Gastroesophageal sphincter (tissue), 4 donors: ENCODE measurements around the gene SLC9A3. TPM values are rescaled to one million over a fixed set of nuclear protein-coding genes. Genes with fewer than 3 reads are reported as not detected.

Source experiments
- ATAC-seq: fragments of 150-250 bp; one replicate; pipeline ENCODE4 v1.9.1; 2016; ENCODE audit warnings: mild to moderate bottlenecking, moderate library complexity
- H3K27ac ChIP-seq, 4 donors: fragments of 200-600 bp; sonication (generic) in 3 of 4; 1 replicate in 3 of 4; 2 replicates in 1 of 4; pipeline ENCODE4 v1.5.1; 2016 to 2019
- H3K27me3 ChIP-seq: fragments of 200-600 bp; sonication (generic); one replicate; pipeline ENCODE4 v1.5.1; 2019
- H3K36me3 ChIP-seq, 2 donors: fragments of 200-600 bp; sonication (generic); one replicate each; pipeline ENCODE4 v1.5.1; 2019; ENCODE audit warnings: control low read depth in 1 of 2
- H3K4me1 ChIP-seq, 3 donors: fragments of 200-600 bp; sonication (generic); 1 replicate in 2 of 3; 2 replicates in 1 of 3; pipeline ENCODE4 v1.5.1; 2016 to 2019; ENCODE audit warnings: control low read depth in 2 of 3
- H3K4me3 ChIP-seq, 2 donors: fragments of 200-600 bp; sonication (generic); one replicate each; pipeline ENCODE4 v1.5.1; 2019; ENCODE audit warnings: mild to moderate bottlenecking in 1 of 2, moderate library complexity in 1 of 2
- H3K9me3 ChIP-seq, 3 donors: fragments of 200-600 bp; sonication (generic); one replicate each; pipeline ENCODE4 v1.5.1; 2017 to 2019; ENCODE audit warnings: control low read depth in 2 of 3
- EP300 ChIP-seq: sonication (generic); formaldehyde crosslinking; IDR thresholded peaks from one replicate; pipeline ENCODE4 v1.6.1; 2017; ENCODE audit warnings: antibody characterized with exemption, mild to moderate bottlenecking
- POLR2A ChIP-seq, 2 donors: fragments of 450-650 bp; IDR thresholded peaks; one replicate each; pipeline ENCODE4 v1.6.1; 2017; ENCODE audit warnings: antibody characterized with exemption in 2 of 2, mild to moderate bottlenecking in 2 of 2, moderate library complexity in 1 of 2
- POLR2AphosphoS5 ChIP-seq: sonication (generic); formaldehyde crosslinking; IDR thresholded peaks from one replicate; pipeline ENCODE4 v1.6.1; 2017; ENCODE audit warnings: antibody characterized with exemption
- WGBS, 2 donors: methylation state at CpG; one replicate each; pipeline ENCODE4 v1.1.5; 2018; ENCODE audit warnings: low coverage in 1 of 2; 5-methylcytosine and 5-hydroxymethylcytosine counted together
- total RNA-seq, 4 donors: library from RNA; depleted of rRNA; stranded (reverse); fragments of >200 nt; gene quantifications; one replicate each; pipeline ENCODE4 v1.1.0, GENCODE V29; 2016
- TF ChIP-seq, protein P1 (sequence below), 4 experiments: fragments of 200-600 bp in 2 of 4; fragments of 450-650 bp in 2 of 4; sonication (generic) in 1 of 4; IDR thresholded peaks; one replicate each; pipeline ENCODE4 v1.5.1; 2017 to 2019; ENCODE audit warnings: antibody characterized with exemption in 4 of 4, mild to moderate bottlenecking in 2 of 4, moderate library complexity in 2 of 4

SLC9A3 gene
- total RNA-seq, 4 donors from 2014 or later: 2.6 to 3.9 (median 2.8) TPM

DNA sequence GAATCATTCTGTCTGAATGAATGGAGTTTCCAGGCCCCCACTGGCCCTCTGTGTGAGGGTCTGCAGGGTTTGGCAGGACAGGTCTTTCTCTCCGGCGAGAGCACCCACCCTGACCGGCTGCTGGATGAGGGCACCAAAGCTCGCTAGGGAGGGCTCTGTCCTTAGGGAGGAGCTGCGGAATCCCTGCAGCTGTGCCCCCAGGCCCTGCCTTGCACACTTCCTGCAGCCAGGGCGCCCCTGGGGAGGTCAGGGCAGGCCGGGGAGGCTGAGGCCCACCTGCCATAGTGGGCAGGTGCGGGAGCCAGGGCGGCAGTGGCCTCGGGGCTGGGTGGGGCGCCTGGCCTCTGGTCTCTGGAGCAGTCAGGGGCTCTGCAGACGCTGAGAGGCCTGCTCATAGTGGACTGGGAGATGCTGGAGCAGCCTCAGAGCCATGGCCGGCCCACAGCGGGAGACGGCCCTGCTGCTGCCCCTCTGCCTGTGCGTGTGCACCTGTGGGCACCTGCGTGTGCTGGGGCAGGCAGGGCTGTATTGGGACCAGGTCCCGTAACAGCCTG, 45.2 kb downstream of the SLC9A3 start:
- TF ChIP-seq EP300 (no peak), POLR2A (IDR thresholded peaks at IDR 0.05) (no peak), POLR2AphosphoS5 (no peak)
- TF ChIP-seq, protein P1, sequence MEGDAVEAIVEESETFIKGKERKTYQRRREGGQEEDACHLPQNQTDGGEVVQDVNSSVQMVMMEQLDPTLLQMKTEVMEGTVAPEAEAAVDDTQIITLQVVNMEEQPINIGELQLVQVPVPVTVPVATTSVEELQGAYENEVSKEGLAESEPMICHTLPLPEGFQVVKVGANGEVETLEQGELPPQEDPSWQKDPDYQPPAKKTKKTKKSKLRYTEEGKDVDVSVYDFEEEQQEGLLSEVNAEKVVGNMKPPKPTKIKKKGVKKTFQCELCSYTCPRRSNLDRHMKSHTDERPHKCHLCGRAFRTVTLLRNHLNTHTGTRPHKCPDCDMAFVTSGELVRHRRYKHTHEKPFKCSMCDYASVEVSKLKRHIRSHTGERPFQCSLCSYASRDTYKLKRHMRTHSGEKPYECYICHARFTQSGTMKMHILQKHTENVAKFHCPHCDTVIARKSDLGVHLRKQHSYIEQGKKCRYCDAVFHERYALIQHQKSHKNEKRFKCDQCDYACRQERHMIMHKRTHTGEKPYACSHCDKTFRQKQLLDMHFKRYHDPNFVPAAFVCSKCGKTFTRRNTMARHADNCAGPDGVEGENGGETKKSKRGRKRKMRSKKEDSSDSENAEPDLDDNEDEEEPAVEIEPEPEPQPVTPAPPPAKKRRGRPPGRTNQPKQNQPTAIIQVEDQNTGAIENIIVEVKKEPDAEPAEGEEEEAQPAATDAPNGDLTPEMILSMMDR (IDR thresholded peaks at IDR 0.05): no peak
- no peak overlapping the region for H3K27ac ChIP-seq
- no peaks in the 10 kb centered on the region for H3K36me3 ChIP-seq
- H3K9me3 ChIP-seq: no peaks in the 10 kb centered on the region
- no CpG with 5 or more reads among the region's 18 CpGs for WGBS, 2 donors
- H3K4me1 ChIP-seq: peaks cover 0 to 12% (median 6%) of the 10 kb centered on the region in 3 donors
- ATAC-seq: no peak
- H3K27me3 ChIP-seq: peaks cover 93% of the 10 kb centered on the region
- no peak overlapping the region for H3K4me3 ChIP-seq

DNA sequence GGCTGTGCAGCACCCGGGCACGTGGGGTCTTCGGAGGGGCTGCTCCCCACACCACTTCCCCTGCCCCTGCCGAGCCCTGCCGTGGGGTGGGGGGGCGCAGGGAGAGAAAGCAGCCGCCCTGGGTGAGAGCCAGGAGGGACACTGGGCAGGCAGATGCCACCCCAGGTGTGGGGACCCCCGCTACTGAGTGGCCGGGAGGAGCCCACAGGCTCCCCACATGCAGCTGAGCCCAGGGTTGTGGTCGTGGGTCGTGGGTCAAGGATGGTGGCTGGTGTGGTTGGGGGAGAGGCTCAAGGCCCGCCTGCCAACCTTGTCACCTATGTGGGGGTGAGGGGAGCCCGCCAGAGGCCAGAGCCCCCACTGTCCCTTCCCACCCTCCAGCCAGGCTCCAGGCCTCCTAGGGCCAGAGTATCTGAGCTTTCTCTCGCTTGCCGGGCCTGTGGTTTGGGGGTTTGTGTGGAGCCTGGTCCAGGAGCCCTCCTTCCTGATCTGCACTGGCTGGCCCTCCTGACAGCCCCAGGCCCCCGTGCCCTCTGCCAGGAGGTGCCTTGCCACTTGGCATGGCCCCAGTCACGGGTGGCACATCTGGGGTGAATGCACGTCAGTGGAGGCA, 45.8 kb downstream of the SLC9A3 start:
- Histone ChIP-seq H3K4me1 (peaks cover 0 to 12% (median 6%) of the 10 kb centered on the region in 3 donors), H3K27ac (no peak overlapping the region), H3K27me3 (peaks cover 88% of the 10 kb centered on the region), H3K36me3 (no peaks in the 10 kb centered on the region), H3K4me3 (no peak overlapping the region), H3K9me3 (no peaks in the 10 kb centered on the region)
- no peak for ATAC-seq
- TF ChIP-seq POLR2A (IDR thresholded peaks at IDR 0.05) (no peak), EP300 (no peak), POLR2AphosphoS5 (no peak)
- TF ChIP-seq, protein P1 (IDR thresholded peaks at IDR 0.05): no peak
- WGBS, 2 donors: no CpG with 5 or more reads among the region's 18 CpGs

DNA sequence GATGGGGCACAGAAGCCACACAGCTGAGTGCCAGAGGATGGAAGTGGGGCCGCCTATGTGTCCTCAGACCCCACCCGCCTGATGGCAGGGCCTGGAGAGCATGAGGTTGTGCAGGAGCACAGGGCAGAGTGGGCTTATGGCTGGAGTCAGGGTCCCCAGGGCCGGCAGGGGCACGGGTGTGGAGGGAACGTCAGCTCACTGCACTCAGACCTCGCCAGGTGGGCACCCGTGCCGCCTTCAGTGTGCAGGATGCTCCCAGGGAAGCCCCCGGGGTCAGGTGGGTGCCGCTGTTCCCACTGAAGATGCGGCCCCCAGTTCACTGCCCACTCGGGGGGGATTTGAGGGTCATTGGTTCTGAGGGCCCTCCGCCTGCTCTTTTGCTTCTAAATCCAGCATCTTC, 46.4 kb downstream of the SLC9A3 start:
- Histone ChIP-seq H3K36me3 (no peaks in the 10 kb centered on the region), H3K4me1 (peaks cover 0 to 12% (median 6%) of the 10 kb centered on the region in 3 donors), H3K4me3 (no peak overlapping the region), H3K27me3 (peaks cover 82% of the 10 kb centered on the region), H3K9me3 (no peaks in the 10 kb centered on the region), H3K27ac (no peak overlapping the region)
- TF ChIP-seq POLR2AphosphoS5: no peak
- no peak for TF ChIP-seq EP300
- TF ChIP-seq, protein P1 (IDR thresholded peaks at IDR 0.05): no peak
- TF ChIP-seq POLR2A (IDR thresholded peaks at IDR 0.05): no peak
- ATAC-seq: no peak
- WGBS, 2 donors: 40% methylated on average over 3 of the region's 13 CpGs; no CpG with 5 or more reads in 1 of the 2 donors

DNA sequence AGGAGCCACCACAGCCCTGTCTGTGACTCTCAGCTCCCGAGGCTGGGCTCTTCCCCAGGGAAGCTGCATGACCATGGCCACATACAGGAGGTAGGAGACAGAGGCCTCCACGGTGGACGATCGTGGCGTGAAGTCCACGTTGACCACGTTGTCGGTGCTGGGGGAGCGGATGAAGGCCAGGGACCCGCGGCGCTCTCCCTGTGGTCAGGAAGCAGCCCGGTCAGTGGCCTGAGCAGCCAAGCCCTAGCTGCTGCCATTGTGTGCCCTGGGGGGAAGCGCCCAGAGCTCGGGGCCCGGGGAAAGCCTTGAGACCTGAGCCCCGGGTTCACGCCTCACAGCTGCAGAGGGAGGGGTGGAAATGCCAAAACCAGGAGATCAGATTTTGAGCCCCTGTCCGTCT, 47.0 kb downstream of the SLC9A3 start:
- Histone ChIP-seq H3K9me3 (no peaks in the 10 kb centered on the region), H3K4me3 (no peak overlapping the region), H3K27ac (no peak overlapping the region), H3K27me3 (peaks cover 76% of the 10 kb centered on the region), H3K36me3 (no peaks in the 10 kb centered on the region), H3K4me1 (peaks cover 0 to 17% (median 8%) of the 10 kb centered on the region in 3 donors)
- no peak for ATAC-seq
- 17% methylated on average over 1 of the region's 19 CpGs; no CpG with 5 or more reads in 1 of the 2 donors for WGBS, 2 donors
- TF ChIP-seq, protein P1 (IDR thresholded peaks at IDR 0.05): no peak
- TF ChIP-seq POLR2AphosphoS5: no peak
- TF ChIP-seq EP300: no peak
- no peak for TF ChIP-seq POLR2A (IDR thresholded peaks at IDR 0.05)

DNA sequence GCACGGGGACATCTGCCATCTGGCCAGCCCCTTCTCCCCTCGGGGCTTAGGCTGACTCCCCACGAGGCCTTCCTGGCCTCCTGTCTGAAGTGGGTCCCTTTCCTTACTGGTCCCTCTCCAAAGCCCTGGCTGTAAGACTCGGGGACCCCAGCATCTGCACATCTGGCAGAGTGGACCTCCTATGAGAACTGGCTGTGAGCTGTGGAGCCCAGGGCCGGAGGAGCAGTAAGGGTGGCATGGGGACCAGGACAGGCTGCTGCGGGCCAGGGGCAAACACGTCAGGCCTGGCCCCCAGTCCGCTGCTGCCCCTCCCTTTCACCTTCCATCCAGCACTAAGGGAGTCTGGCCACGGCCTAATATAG, 47.5 kb downstream of the SLC9A3 start:
- peaks cover 71% of the 10 kb centered on the region for H3K27me3 ChIP-seq
- no peak for TF ChIP-seq EP300
- TF ChIP-seq POLR2AphosphoS5: no peak
- TF ChIP-seq, protein P1 (IDR thresholded peaks at IDR 0.05): no peak
- no peak for TF ChIP-seq POLR2A (IDR thresholded peaks at IDR 0.05)
- no peaks in the 10 kb centered on the region for H3K9me3 ChIP-seq
- no peak overlapping the region for H3K27ac ChIP-seq
- H3K36me3 ChIP-seq: no peaks in the 10 kb centered on the region
- no peak for ATAC-seq
- H3K4me1 ChIP-seq: peaks cover 0 to 21% (median 13%) of the 10 kb centered on the region in 3 donors
- no peak overlapping the region for H3K4me3 ChIP-seq
- 80% methylated on average over 1 of the region's 9 CpGs; no CpG with 5 or more reads in 1 of the 2 donors for WGBS, 2 donors
